Measurements from ENCODE around the gene LENG8. TPM values are rescaled to one million over a fixed set of nuclear protein-coding genes. Genes with fewer than 3 reads are reported as not detected.

LENG8 gene
- total RNA-seq, 2 experiments from 2014 or later: 63.2 to 137 TPM

GRCh38 chr19:54456423-54457373 lies 7.7 kb downstream of the LENG8 start:
- Histone ChIP-seq H3K4me2 (ENCODE audit: low read length) (no peak overlapping the region), H4K20me1 (ENCODE audit: insufficient read depth, low read length) (peaks cover 3% of the 10 kb centered on the region), H3K9me2 (ENCODE audit: insufficient read depth, low read length) (no peaks in the 10 kb centered on the region), H3K4me3 (ENCODE audit: low read depth, low read length, poor library complexity, severe bottlenecking) (no peak overlapping the region), H3K79me2 (ENCODE audit: insufficient read depth, low read depth, low read length) (peaks cover 5% of the 10 kb centered on the region), H2AFZ (ENCODE audit: low read length) (no peak overlapping the region), H3K4me1 (ENCODE audit: insufficient read depth, low read length, poor library complexity, severe bottlenecking) (peaks cover under 1% of the 10 kb centered on the region), H3K27ac (ENCODE audit: low read depth, low read length, poor library complexity, severe bottlenecking) (no peak overlapping the region), H3K36me3 (ENCODE audit: insufficient read depth, low read length) (peaks cover 96% of the 10 kb centered on the region), H3K9me3 (ENCODE audit: low read length) (no peaks in the 10 kb centered on the region)
- ChIA-PET CTCF (ENCODE audit: unreplicated experiment) (no interaction called here), POLR2A (no interaction called here)
- intact Hi-C loops (cut with micrococcal nuclease; ENCODE audit: unreplicated experiment): no loop called here
- no peak for DNase-seq (ENCODE audit: low spot score)
- BruUV-seq (replicated peaks): no TSS peak
- TF ChIP-seq EZH2phosphoT487 (IDR thresholded peaks at IDR 0.05; ENCODE audit: borderline replicate concordance, low read depth, low read length) (no peak), CTCF (conservative IDR thresholded peaks at IDR 0.05; ENCODE audit: low read length) (no peak)

GRCh38 chr19:54457773-54458647 lies 9.0 kb downstream of the LENG8 start:
- TF ChIP-seq EZH2phosphoT487 (IDR thresholded peaks at IDR 0.05; ENCODE audit: borderline replicate concordance, low read depth, low read length) (no peak), CTCF (conservative IDR thresholded peaks at IDR 0.05; ENCODE audit: low read length) (no peak)
- Histone ChIP-seq H4K20me1 (ENCODE audit: insufficient read depth, low read length) (no peaks in the 10 kb centered on the region; the same call in 1 of the 2 replicates), H3K9me2 (ENCODE audit: insufficient read depth, low read length) (no peaks in the 10 kb centered on the region), H3K4me2 (ENCODE audit: low read length) (no peak overlapping the region), H3K9me3 (ENCODE audit: low read length) (no peaks in the 10 kb centered on the region), H3K36me3 (ENCODE audit: insufficient read depth, low read length) (peaks cover 95% of the 10 kb centered on the region), H3K4me3 (ENCODE audit: low read depth, low read length, poor library complexity, severe bottlenecking) (no peak overlapping the region), H3K27ac (ENCODE audit: low read depth, low read length, poor library complexity, severe bottlenecking) (no peak overlapping the region), H3K79me2 (ENCODE audit: insufficient read depth, low read depth, low read length) (no peaks in the 10 kb centered on the region), H3K4me1 (ENCODE audit: insufficient read depth, low read length, poor library complexity, severe bottlenecking) (peaks cover 14% of the 10 kb centered on the region), H2AFZ (ENCODE audit: low read length) (no peak overlapping the region)
- BruUV-seq (replicated peaks): no TSS peak
- no peak for DNase-seq (ENCODE audit: low spot score)
- intact Hi-C loops (cut with micrococcal nuclease; ENCODE audit: unreplicated experiment): no loop called here
- ChIA-PET CTCF (ENCODE audit: unreplicated experiment) (no interaction called here), POLR2A (no interaction called here)

Measured in OCI-LY7 (cell line).